ENCODE data around the gene UBE2E1. TPM values are rescaled to one million over a fixed set of nuclear protein-coding genes. Genes with fewer than 3 reads are reported as not detected.

Gene UBE2E1
- total and polyA plus RNA-seq, 2 donors (not counting 1 experiment from before 2014, with no cell fraction given) = 46.7 to 63.7 TPM

GRCh38 chr3:23859839-23860382, 54.2 kb downstream of the UBE2E1 start:
- Histone ChIP-seq H2AFZ (ENCODE audit: insufficient read depth, low read depth, low read length, poor library complexity, severe bottlenecking) (no peak overlapping the region), H3K4me3 (ENCODE audit: control extremely low read depth in 1 of 5, extremely low read depth in 1 of 5, insufficient read depth in 1 of 5, low read depth in 2 of 5, low read length in 4 of 5) (no peak overlapping the region), H3K79me2 (ENCODE audit: control insufficient read depth, insufficient read depth, low read length) (peaks cover 68% of the 10 kb centered on the region), H3K27ac (ENCODE audit: low read length in 2 of 2) (no peak overlapping the region), H3K9ac (ENCODE audit: low read length) (no peak overlapping the region), H3K4me1 (ENCODE audit: control insufficient read depth in 2 of 2, insufficient read depth in 2 of 2, low read length in 2 of 2) (peaks cover 36 to 40% of the 10 kb centered on the region in 2 donors), H3K36me3 (replicated peaks in 1 of 2; ENCODE audit: control extremely low read depth in 1 of 2, control insufficient read depth in 1 of 2, extremely low read depth in 1 of 2, insufficient read depth in 2 of 2, low read length in 1 of 2) (peaks cover 4 to 7% of the 10 kb centered on the region in 2 experiments), H3K27me3 (replicated peaks in 1 of 4; ENCODE audit: control extremely low read depth in 1 of 4, control insufficient read depth in 3 of 4, insufficient read depth in 4 of 4, low read length in 3 of 4) (no peaks in the 10 kb centered on the region), H4K20me1 (ENCODE audit: control insufficient read depth, insufficient read depth, low read length, poor library complexity, severe bottlenecking) (peaks cover 64% of the 10 kb centered on the region), H3K9me3 (ENCODE audit: control extremely low read depth in 1 of 3, control insufficient read depth in 2 of 3, insufficient read depth in 1 of 3, low read length in 2 of 3) (peaks cover 0 to 4% (median 0%) of the 10 kb centered on the region in 3 donors), H3K4me2 (replicated peaks; ENCODE audit: low read depth, low read length, poor library complexity, severe bottlenecking) (no peak overlapping the region)
- H3K27me3 Mint-ChIP-seq = no peaks in the 10 kb centered on the region
- H3K4me3 Mint-ChIP-seq = no peak overlapping the region
- 93% methylated on average over 3 of the region's 7 CpGs for WGBS (ENCODE audit: insufficient coverage)
- no peak for TF ChIP-seq CTCF (IDR thresholded peaks at IDR 0.05)
- no peak for TF ChIP-seq EZH2 (IDR thresholded peaks at IDR 0.05; ENCODE audit: borderline replicate concordance, insufficient read depth, low read depth, low read length, poor library complexity, severe bottlenecking)
- CTCF ChIA-PET = interaction anchor here (1.1 kb wide), 1 partner anchor 57 kb away, joined by 3 read pairs; the partner anchor contains the start of genes NKIRAS1 and RPL15
- no peak for DNase-seq
- H3K4me1 Mint-ChIP-seq = peaks cover 58% of the 10 kb centered on the region
- no peak overlapping the region for H3K27ac Mint-ChIP-seq
- intact Hi-C loops (cut with micrococcal nuclease) = loop anchor here (5.0 kb wide), 1 partner anchor 98 kb away; no protein-coding TSS in a partner anchor
- H3K9me3 Mint-ChIP-seq (ENCODE audit: insufficient read depth) = no peaks in the 10 kb centered on the region
- ATAC-seq (ENCODE audit: low read depth) = no peak
- POLR2A ChIA-PET = no interaction called here

- Histone ChIP-seq H3K27me3 (replicated peaks in 1 of 4; ENCODE audit: control extremely low read depth in 1 of 4, control insufficient read depth in 3 of 4, insufficient read depth in 4 of 4, low read length in 3 of 4) (no peaks in the 10 kb centered on the region), H3K4me2 (replicated peaks; ENCODE audit: low read depth, low read length, poor library complexity, severe bottlenecking) (no peak overlapping the region), H3K4me1 (ENCODE audit: control insufficient read depth in 2 of 2, insufficient read depth in 2 of 2, low read length in 2 of 2) (peaks cover 36 to 40% of the 10 kb centered on the region in 2 donors), H3K79me2 (ENCODE audit: control insufficient read depth, insufficient read depth, low read length) (peaks cover 81% of the 10 kb centered on the region), H3K27ac (ENCODE audit: low read length in 2 of 2) (no peak overlapping the region), H3K9me3 (ENCODE audit: control extremely low read depth in 1 of 3, control insufficient read depth in 2 of 3, insufficient read depth in 1 of 3, low read length in 2 of 3) (peaks cover 0 to 4% (median 0%) of the 10 kb centered on the region in 3 donors), H3K36me3 (replicated peaks in 1 of 2; ENCODE audit: control extremely low read depth in 1 of 2, control insufficient read depth in 1 of 2, extremely low read depth in 1 of 2, insufficient read depth in 2 of 2, low read length in 1 of 2) (peaks cover 4 to 7% of the 10 kb centered on the region in 2 experiments), H4K20me1 (ENCODE audit: control insufficient read depth, insufficient read depth, low read length, poor library complexity, severe bottlenecking) (peaks cover 71% of the 10 kb centered on the region), H3K4me3 (ENCODE audit: control extremely low read depth in 1 of 5, extremely low read depth in 1 of 5, insufficient read depth in 1 of 5, low read depth in 2 of 5, low read length in 4 of 5) (no peak overlapping the region), H2AFZ (ENCODE audit: insufficient read depth, low read depth, low read length, poor library complexity, severe bottlenecking) (no peak overlapping the region), H3K9ac (ENCODE audit: low read length) (no peak overlapping the region)
- intact Hi-C loops (cut with micrococcal nuclease) = no loop called here
- Mint-ChIP-seq H3K4me3 (no peak overlapping the region), H3K27me3 (no peaks in the 10 kb centered on the region), H3K9me3 (ENCODE audit: insufficient read depth) (no peaks in the 10 kb centered on the region), H3K27ac (no peak overlapping the region), H3K4me1 (peaks cover 67% of the 10 kb centered on the region)
- CTCF ChIA-PET = no interaction called here
- ATAC-seq (ENCODE audit: low read depth) (no peak), DNase-seq (no peak)
- WGBS (ENCODE audit: insufficient coverage) = 98% methylated on average over 8 of the region's 9 CpGs
- TF ChIP-seq CTCF (IDR thresholded peaks at IDR 0.05) = no peak
- TF ChIP-seq EZH2 (IDR thresholded peaks at IDR 0.05; ENCODE audit: borderline replicate concordance, insufficient read depth, low read depth, low read length, poor library complexity, severe bottlenecking) = no peak
- POLR2A ChIA-PET = no interaction called here
These were observed 55.9 kb downstream of the UBE2E1 start for GRCh38 chr3:23861689-23862088.

Data from B cell (primary cell).